SJCRH30 (cell line): ENCODE results near the gene GABRR2. TPM values are rescaled to one million over a fixed set of nuclear protein-coding genes. Genes with fewer than 3 reads are reported as not detected.
A peak's percentile ranks its signal among the peaks of the same experiment; 100 is the strongest.
"Not testable (repeated sequence)": the region's sequence is repeated elsewhere in the genome, so short reads cannot be mapped to it uniquely, and the experiment has no call there.

Experiments
- DNase-seq, 2 experiments: peaks; one replicate each; pipeline ENCODE4 v3.0.0-alpha.2; 2015 to 2020
- H3K27ac ChIP-seq: fragments of 250-450 bp; sonication (Bioruptor Pico); 2 replicates; pipeline ENCODE4 v1.5.1; 2020; ENCODE audit warnings: mild to moderate bottlenecking, moderate library complexity
- H3K27me3 ChIP-seq: fragments of 250-450 bp; sonication (Bioruptor Pico); 2 replicates; pipeline ENCODE4 v1.5.1; 2020; ENCODE audit warnings: mild to moderate bottlenecking, moderate library complexity
- H3K36me3 ChIP-seq: fragments of 250-450 bp; sonication (Bioruptor Pico); 2 replicates; pipeline ENCODE4 v1.5.1; 2020; ENCODE audit warnings: mild to moderate bottlenecking, moderate library complexity
- H3K4me1 ChIP-seq: fragments of 250-450 bp; sonication (Bioruptor Pico); 2 replicates; pipeline ENCODE4 v1.5.1; 2020; ENCODE audit warnings: mild to moderate bottlenecking, moderate library complexity
- H3K4me3 ChIP-seq: fragments of 250-450 bp; sonication (Bioruptor Pico); 2 replicates; pipeline ENCODE4 v1.5.1; 2020; ENCODE audit warnings: mild to moderate bottlenecking, moderate library complexity
- H3K9me3 ChIP-seq: fragments of 250-450 bp; sonication (Bioruptor Pico); replicated peaks from 2 replicates; pipeline ENCODE4 v1.5.1; 2020; ENCODE audit warnings: mild to moderate bottlenecking, moderate library complexity
- total RNA-seq: library from RNA; depleted of rRNA; stranded (reverse); fragments of >200 nt; shearing (Covaris generic); gene quantifications from 2 replicates; pipeline ENCODE4 v1.2.3, GENCODE V29; 2014

The GABRR2 gene
- total RNA-seq, 1 experiment from 2014 or later, result 0.32 TPM

DNA sequence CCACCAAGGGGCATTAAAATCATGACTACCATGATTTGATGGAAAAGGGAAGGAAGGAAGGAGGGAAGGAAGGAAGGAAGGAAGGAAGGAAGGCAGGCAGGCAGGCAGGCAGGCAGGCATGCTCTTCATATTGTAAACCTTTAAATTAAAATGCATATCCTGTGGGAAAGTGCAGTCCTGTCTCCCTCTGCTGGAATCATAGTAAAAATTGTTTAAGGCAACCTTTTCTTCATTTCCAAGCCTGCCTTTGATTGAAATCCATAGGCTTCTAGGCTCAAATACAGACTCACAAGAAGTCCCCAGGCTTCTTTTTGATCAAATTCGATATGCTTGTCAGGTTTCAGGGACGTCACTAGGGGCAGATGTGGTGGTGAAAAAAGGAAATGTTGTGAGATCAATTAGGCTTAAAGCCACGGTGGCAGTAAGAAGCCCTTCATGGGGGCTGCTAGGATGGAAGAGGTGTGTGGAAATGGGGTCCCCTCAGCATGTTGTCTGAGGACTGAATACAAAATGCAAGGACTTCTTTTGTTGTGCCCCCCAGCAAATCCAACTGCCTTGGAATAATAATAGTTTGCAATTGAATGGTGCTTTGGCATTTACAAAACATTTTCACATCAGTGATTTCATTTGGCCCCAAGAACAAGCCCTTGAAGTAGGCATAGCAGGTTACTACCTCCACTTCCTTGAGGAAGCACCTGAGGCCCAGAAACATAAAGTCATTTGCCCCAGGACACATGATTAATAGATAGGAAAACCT is 72.3 kb downstream of the GABRR2 start:
- DNase-seq, result peak; percentile 38 to 86
- Histone ChIP-seq H3K4me1 (peaks cover 13% of the 10 kb centered on the region), H3K27me3 (no peaks in the 10 kb centered on the region), H3K27ac (0 out of 2 replicates have a peak overlapping the region, but pooled peaks have one; percentile 2), H3K9me3 (no peaks in the 10 kb centered on the region), H3K4me3 (no peak overlapping the region), H3K36me3 (no peaks in the 10 kb centered on the region)

- peak in 1 of 2 experiments; percentile 52 for DNase-seq
- Histone ChIP-seq H3K4me3 (no peak overlapping the region), H3K4me1 (peaks cover 13% of the 10 kb centered on the region), H3K27me3 (no peaks in the 10 kb centered on the region), H3K9me3 (0 out of 2 replicates have a peak, but pooled peaks cover 2% of the 10 kb centered on the region), H3K27ac (no peak overlapping the region), H3K36me3 (no peaks in the 10 kb centered on the region)
These were observed 75.8 kb downstream of the GABRR2 start for GRCh38 chr6:89239338-89239737.

DNA sequence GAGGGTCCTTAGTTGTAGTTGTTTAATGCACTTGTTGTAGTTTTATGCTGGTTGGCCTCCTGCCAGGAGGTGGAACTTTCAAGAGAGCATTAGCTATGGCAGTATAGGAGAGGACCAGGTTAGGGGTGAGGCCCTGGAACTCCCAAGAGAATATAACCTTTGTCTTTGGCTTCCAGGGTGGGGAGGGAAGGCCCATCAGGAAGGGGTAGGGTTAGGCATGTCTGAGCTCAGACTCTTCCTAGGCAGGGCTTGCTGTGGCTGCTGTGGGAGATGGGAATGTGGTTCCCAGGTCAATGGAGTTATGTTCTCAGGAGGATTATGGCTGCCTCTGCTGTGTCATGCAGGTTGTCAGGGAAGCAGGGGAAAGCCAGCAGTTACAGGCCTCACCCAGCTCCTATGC is 77.9 kb downstream of the GABRR2 start:
- 0 out of 2 replicates have a peak, but pooled peaks cover 2% of the 10 kb centered on the region for H3K9me3 ChIP-seq

DNA sequence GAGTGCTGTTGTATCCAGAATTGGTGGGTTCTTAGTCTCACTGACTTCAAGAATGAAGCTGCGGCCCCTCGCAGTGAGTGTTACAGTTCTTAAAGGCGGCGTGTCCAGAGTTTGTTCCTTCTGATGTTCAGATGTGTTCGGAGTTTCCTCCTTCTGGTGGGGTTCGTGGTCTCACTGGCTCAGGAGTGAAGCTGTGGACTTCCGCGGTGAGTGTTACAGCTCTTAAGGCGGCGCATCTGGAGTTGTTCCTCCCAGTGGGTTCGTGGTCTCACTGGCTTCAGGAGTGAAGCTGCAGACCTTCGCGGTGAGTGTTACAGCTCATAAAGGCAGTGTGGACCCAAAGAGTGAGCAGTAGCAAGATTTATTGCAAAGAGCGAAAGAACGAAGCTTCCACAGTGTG is 81.5 kb downstream of the GABRR2 start:
- H3K9me3 ChIP-seq, H3K4me1 ChIP-seq, H3K27ac ChIP-seq, H3K36me3 ChIP-seq, H3K4me3 ChIP-seq, H3K27me3 ChIP-seq, DNase-seq: not testable (repeated sequence)

More for the DNA sequence above, 77.9 kb downstream of the GABRR2 start:
- DNase-seq, result no peak
- Histone ChIP-seq H3K36me3 (no peaks in the 10 kb centered on the region), H3K4me3 (no peak overlapping the region), H3K27ac (no peak overlapping the region), H3K27me3 (no peaks in the 10 kb centered on the region), H3K4me1 (no peaks in the 10 kb centered on the region)

DNA sequence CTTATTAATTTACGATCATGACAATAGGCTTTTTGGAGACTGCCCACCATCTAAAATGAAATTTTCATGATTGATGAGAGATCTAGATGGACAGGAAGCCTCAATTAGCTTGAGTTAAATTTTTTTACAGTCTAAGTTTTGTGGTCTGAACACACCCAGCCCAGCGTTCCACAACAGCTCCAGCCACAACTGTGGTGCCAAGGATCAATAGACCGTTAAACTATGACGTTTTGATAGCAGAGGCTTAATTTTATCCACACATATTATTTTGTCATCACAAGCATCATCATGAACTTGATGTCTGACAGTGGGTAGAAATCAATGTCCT is 92.4 kb downstream of the GABRR2 start:
- DNase-seq, result no peak
- no peak overlapping the region for H3K27ac ChIP-seq
- H3K4me3 ChIP-seq, result peak overlapping the region; percentile 18; the same call in 1 of the 2 replicates
- peaks cover 19% of the 10 kb centered on the region for H3K4me1 ChIP-seq
- H3K9me3 ChIP-seq, result no peaks in the 10 kb centered on the region
- H3K36me3 ChIP-seq, result no peaks in the 10 kb centered on the region
- no peaks in the 10 kb centered on the region for H3K27me3 ChIP-seq

- Histone ChIP-seq H3K27ac (no peak overlapping the region), H3K4me3 (peak overlapping the region; percentile 18; the same call in 1 of the 2 replicates)
- no peak for DNase-seq
These were observed 93.0 kb downstream of the GABRR2 start for GRCh38 chr6:89221971-89222711.

DNA sequence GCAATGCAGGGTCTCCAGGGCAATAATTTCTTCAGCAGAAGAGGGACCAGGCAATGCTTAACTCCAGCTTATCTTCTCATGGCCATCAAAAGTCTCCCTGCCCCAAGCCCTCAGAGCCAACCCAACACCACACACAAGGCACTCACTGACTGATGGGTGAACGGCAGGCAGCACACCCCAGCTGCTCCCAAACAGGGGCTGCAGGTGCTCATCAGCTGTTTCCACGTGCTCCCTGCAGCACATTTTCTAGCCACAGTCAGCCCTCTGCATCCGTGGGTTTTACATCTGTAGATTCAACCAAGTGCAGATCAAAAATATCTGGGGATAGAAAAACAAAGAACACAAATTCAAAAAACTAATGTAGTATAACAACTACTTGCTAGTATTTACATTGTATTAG is 94.0 kb downstream of the GABRR2 start:
- no peak for DNase-seq
- Histone ChIP-seq H3K36me3 (no peaks in the 10 kb centered on the region), H3K4me3 (no peak overlapping the region), H3K27me3 (no peaks in the 10 kb centered on the region), H3K27ac (no peak overlapping the region), H3K4me1 (peaks cover 25% of the 10 kb centered on the region), H3K9me3 (no peaks in the 10 kb centered on the region)

More at GRCh38 chr6:89221971-89222711, 93.0 kb downstream of the GABRR2 start:
- Histone ChIP-seq H3K36me3 (no peaks in the 10 kb centered on the region), H3K4me1 (peaks cover 24% of the 10 kb centered on the region), H3K27me3 (no peaks in the 10 kb centered on the region), H3K9me3 (no peaks in the 10 kb centered on the region)

DNA sequence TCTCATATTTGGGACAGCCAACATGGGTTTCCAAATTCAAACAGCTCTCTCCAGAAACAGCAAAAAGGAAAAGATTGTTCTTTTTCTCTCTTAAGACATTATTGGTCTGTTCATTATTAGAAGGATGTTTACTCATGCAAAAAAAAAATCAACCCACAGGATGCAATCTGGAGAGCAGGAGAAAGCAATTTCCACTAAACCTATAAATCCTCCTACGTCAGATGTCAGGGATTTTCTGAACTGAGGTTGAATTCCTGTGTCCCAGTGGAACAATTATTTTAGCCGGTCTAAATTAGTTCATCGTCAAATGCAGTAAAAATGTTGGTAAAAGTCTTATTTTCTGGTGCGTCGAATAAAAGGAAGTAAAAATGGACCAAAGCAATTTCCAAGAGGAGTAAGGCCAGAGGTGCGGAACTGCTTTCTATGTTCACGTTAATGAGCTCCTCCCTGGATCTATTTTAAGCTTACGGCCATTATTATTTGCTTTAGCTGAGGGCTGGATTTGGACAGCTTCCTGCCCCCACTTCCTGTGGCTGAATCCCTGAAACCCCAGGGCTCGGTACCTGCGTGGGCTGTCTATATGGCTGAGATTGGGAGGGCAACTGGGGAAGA is 97.7 kb downstream of the GABRR2 start, which contains the start of gene GABRR1:
Gene GABRR1, minus strand, starts transcription at position 60 of the 612 bp plus-strand sequence. Its CDS starts 36 bp downstream, at position 24.
- no peaks in the 10 kb centered on the region for H3K9me3 ChIP-seq
- peaks cover 20% of the 10 kb centered on the region for H3K4me1 ChIP-seq
- no peaks in the 10 kb centered on the region for H3K36me3 ChIP-seq
- peak; percentile 31 to 53 for DNase-seq
- peak within 1 kb of the TSS; percentile 39 for H3K4me3 ChIP-seq
- H3K27ac ChIP-seq, result no peak within 1 kb of the TSS; the same call in 1 of the 2 replicates
- H3K27me3 ChIP-seq, result no peaks in the 10 kb centered on the region

DNA sequence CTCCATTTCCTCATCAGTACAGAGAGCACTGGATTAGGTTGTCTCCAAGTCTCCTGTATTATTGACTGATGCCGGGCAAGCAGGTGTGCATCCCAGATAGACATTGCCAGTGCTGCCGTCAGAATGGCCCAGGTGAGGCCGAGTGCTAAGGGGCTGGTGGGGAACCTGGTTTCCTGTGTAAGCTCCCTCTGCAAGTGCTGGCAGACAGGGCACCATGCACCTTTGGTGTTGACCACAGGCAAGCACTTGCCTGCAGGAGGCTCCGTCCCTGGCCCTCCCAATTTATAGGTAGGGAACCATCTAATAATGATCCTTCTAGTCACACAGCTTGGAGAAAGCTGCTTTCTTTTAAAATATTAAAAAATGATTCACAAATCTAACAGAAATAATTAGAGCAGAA is 98.7 kb downstream of the GABRR2 start:
- H3K4me1 ChIP-seq, result peaks cover 10% of the 10 kb centered on the region; the same call in 1 of the 2 replicates
- H3K27me3 ChIP-seq, result no peaks in the 10 kb centered on the region
- no peaks in the 10 kb centered on the region for H3K9me3 ChIP-seq
- H3K36me3 ChIP-seq, result no peaks in the 10 kb centered on the region
- no peak for DNase-seq
- no peak overlapping the region for H3K4me3 ChIP-seq
- H3K27ac ChIP-seq, result no peak overlapping the region

GRCh38 chr6:89215391-89215790 is 99.7 kb downstream of the GABRR2 start:
- Histone ChIP-seq H3K27me3 (no peaks in the 10 kb centered on the region), H3K4me1 (peaks cover 10% of the 10 kb centered on the region; the same call in 1 of the 2 replicates), H3K27ac (no peak overlapping the region), H3K9me3 (no peaks in the 10 kb centered on the region), H3K36me3 (no peaks in the 10 kb centered on the region), H3K4me3 (no peak overlapping the region)
- DNase-seq, result no peak

DNA sequence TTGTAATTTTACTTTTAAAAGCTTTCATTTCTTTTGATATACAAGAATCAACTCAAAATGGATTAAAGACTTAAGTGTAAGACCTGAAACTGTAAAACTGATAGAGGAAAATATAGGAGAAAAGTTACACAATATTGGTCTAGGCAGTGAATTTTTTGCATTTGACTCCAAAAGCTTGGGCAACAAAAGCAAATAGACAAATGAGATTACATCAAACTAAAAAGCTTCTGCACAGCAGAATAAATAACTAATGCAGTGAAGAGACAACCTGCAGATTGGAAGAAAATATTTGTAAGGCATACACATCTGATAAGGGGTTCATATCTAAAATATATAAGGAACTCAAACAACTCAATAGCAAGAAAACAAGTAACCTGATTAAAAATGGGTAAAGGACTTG is 100.9 kb downstream of the GABRR2 start:
- no peaks in the 10 kb centered on the region for H3K27me3 ChIP-seq
- DNase-seq, result no peak
- H3K9me3 ChIP-seq, result no peaks in the 10 kb centered on the region

GRCh38 chr6:89212472-89212871 is 102.6 kb downstream of the GABRR2 start:
- H3K27ac ChIP-seq, result no peak overlapping the region
- no peak for DNase-seq

More for the DNA sequence above, 100.9 kb downstream of the GABRR2 start:
- no peaks in the 10 kb centered on the region for H3K36me3 ChIP-seq
- H3K4me1 ChIP-seq, result peaks cover 12% of the 10 kb centered on the region; the same call in 1 of the 2 replicates
- H3K4me3 ChIP-seq, result no peak overlapping the region
- H3K27ac ChIP-seq, result no peak overlapping the region

DNA sequence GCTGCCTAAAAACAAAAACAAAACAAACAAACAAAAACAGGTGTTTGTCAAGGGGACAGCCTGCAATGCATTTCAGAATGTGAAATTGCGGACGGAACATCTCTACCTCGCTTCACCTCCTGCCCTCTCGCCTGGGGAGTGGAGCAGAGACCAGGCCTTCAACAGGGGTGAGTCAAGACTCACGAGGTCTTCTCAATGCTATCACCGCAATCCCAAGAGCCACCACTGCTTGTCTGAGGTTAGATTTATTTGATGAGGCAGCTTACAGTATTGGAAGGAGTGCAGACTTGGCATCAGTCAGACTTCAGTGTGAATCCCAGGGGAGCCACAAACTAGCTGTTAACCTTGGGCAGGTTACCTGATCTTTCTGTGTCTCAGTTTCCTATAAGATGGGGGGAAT is 105.6 kb downstream of the GABRR2 start:
- Histone ChIP-seq H3K4me1 (peaks cover 13% of the 10 kb centered on the region), H3K27ac (no peak overlapping the region), H3K4me3 (no peak overlapping the region), H3K27me3 (no peaks in the 10 kb centered on the region), H3K9me3 (no peaks in the 10 kb centered on the region), H3K36me3 (no peaks in the 10 kb centered on the region)
- no peak for DNase-seq

More at GRCh38 chr6:89212472-89212871, 102.6 kb downstream of the GABRR2 start:
- H3K27me3 ChIP-seq, result no peaks in the 10 kb centered on the region
- H3K36me3 ChIP-seq, result no peaks in the 10 kb centered on the region
- H3K9me3 ChIP-seq, result no peaks in the 10 kb centered on the region
- H3K4me3 ChIP-seq, result no peak overlapping the region
- peaks cover 13% of the 10 kb centered on the region; the same call in 1 of the 2 replicates for H3K4me1 ChIP-seq

DNA sequence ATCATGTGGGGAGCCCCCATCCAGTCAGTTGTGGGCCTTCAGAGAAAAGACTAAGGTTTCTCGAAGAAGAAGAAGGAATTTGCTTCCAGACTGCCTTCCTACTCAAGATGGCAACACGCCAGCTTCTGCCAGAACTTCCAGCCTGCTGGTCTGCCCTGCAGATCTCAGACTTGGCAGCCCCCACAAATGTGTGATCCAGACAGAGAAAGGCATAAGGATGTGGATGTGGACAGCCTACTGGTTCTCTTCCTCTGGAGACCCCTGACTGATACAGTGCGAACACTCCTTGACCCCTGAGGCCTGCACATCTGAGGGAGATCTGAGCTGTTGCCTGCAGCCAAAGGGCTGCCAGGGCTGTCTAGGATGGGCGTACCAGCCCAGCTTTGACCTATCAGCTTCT is 106.5 kb downstream of the GABRR2 start:
- H3K36me3 ChIP-seq, result no peaks in the 10 kb centered on the region
- H3K4me1 ChIP-seq, result peaks cover 22% of the 10 kb centered on the region
- no peaks in the 10 kb centered on the region for H3K9me3 ChIP-seq
- H3K4me3 ChIP-seq, result no peak overlapping the region
- H3K27me3 ChIP-seq, result no peaks in the 10 kb centered on the region
- no peak overlapping the region for H3K27ac ChIP-seq
- no peak for DNase-seq
